ENCODE results near the gene TMEM123.
A peak's percentile ranks its signal among the peaks of the same experiment; 100 is the strongest.
"Not testable (repeated sequence)": the region's sequence is repeated elsewhere in the genome, so short reads cannot be mapped to it uniquely, and the experiment has no call there.

The TMEM123 gene

GRCh38 chr11:102447941-102448868 is 4.4 kb downstream of the TMEM123 start:
- DNase-seq: no peak

GRCh38 chr11:102447193-102447592 is 5.4 kb downstream of the TMEM123 start:
- no peak for DNase-seq

GRCh38 chr11:102446606-102447005 is 6.0 kb downstream of the TMEM123 start:
- no peak for DNase-seq

GRCh38 chr11:102444693-102445092 is 7.9 kb downstream of the TMEM123 start:
- DNase-seq: not testable (repeated sequence)

GRCh38 chr11:102444142-102444541 is 8.4 kb downstream of the TMEM123 start:
- DNase-seq: not testable (repeated sequence)

- DNase-seq: not testable (repeated sequence)
These were observed 13.6 kb downstream of the TMEM123 start for GRCh38 chr11:102439063-102439363.

- no peak for DNase-seq
These were observed 14.1 kb downstream of the TMEM123 start for GRCh38 chr11:102438311-102439062.

- no peak for DNase-seq
These were observed 14.8 kb downstream of the TMEM123 start for GRCh38 chr11:102437727-102438126.

GRCh38 chr11:102436976-102437375 is 15.6 kb downstream of the TMEM123 start:
- no peak for DNase-seq

GRCh38 chr11:102436561-102436960 is 16.0 kb downstream of the TMEM123 start:
- DNase-seq: no peak

GRCh38 chr11:102435688-102436087 is 16.9 kb downstream of the TMEM123 start:
- no peak for DNase-seq

- not testable (repeated sequence) for DNase-seq
These were observed 19.0 kb downstream of the TMEM123 start for GRCh38 chr11:102433571-102433970.

GRCh38 chr11:102432560-102432959 is 20.0 kb downstream of the TMEM123 start:
- DNase-seq: not testable (repeated sequence)

GRCh38 chr11:102431404-102431803 is 21.2 kb downstream of the TMEM123 start:
- no peak for DNase-seq

GRCh38 chr11:102430158-102430836 is 22.3 kb downstream of the TMEM123 start:
- DNase-seq: no peak

GRCh38 chr11:102429691-102430090 is 22.9 kb downstream of the TMEM123 start:
- DNase-seq: no peak

GRCh38 chr11:102429226-102429625 is 23.3 kb downstream of the TMEM123 start:
- DNase-seq: no peak

- no peak for DNase-seq
These were observed 23.9 kb downstream of the TMEM123 start for GRCh38 chr11:102428696-102429095.

- DNase-seq: no peak
These were observed 25.5 kb downstream of the TMEM123 start for GRCh38 chr11:102427068-102427467.

- no peak for DNase-seq
These were observed 26.0 kb downstream of the TMEM123 start for GRCh38 chr11:102426570-102426969.

- no peak for DNase-seq
These were observed 26.6 kb downstream of the TMEM123 start for GRCh38 chr11:102426000-102426399.

- peak; percentile 33 for DNase-seq
These were observed 28.6 kb downstream of the TMEM123 start for GRCh38 chr11:102423936-102424335.

All from NCI-H748 treated with DMSO at 0.1 percent for 48 hours (cell line).